Smooth muscle cell (in vitro differentiated cells): ENCODE measurements around the gene ALDH3A2. TPM values are rescaled to one million over a fixed set of nuclear protein-coding genes. Genes with fewer than 3 reads are reported as not detected.

ENCODE experiments used
- DNase-seq: peaks from one replicate; lab custom pipeline; 2025; ENCODE audit not compliant: unreplicated experiment; lab: John Stamatoyannopoulos, UW
- H2AFZ ChIP-seq: fragments of 200-600 bp; sonication (generic); 2 replicates; pipeline ENCODE4 v1.6.0; 2016; ENCODE audit warnings: antibody characterized with exemption, low read depth, mild to moderate bottlenecking
- H3F3A ChIP-seq: fragments of 200-600 bp; sonication (generic); 2 replicates; pipeline ENCODE4 v1.6.0; 2017; ENCODE audit warnings: antibody characterized with exemption, low read depth
- H3K27ac ChIP-seq: fragments of 200-600 bp; sonication (generic); 2 replicates; pipeline ENCODE4 v1.5.1; 2016; ENCODE audit warnings: low read depth, mild to moderate bottlenecking
- H3K27me3 ChIP-seq: fragments of 200-600 bp; sonication (generic); 2 replicates; pipeline ENCODE4 v1.6.1; 2016; ENCODE audit warnings: low read depth, mild to moderate bottlenecking
- H3K36me3 ChIP-seq: fragments of 200-600 bp; sonication (generic); 2 replicates; pipeline ENCODE4 v1.5.1; 2016; ENCODE audit warnings: low read depth
- H3K4me1 ChIP-seq: fragments of 200-600 bp; sonication (generic); 2 replicates; pipeline ENCODE4 v1.5.1; 2016; ENCODE audit warnings: low read depth
- H3K4me2 ChIP-seq: fragments of 200-600 bp; sonication (generic); 2 replicates; pipeline ENCODE4 v1.6.0; 2016; ENCODE audit warnings: mild to moderate bottlenecking
- H3K4me3 ChIP-seq: fragments of 200-600 bp; sonication (generic); 2 replicates; pipeline ENCODE4 v1.5.1; 2016; ENCODE audit warnings: mild to moderate bottlenecking
- H3K79me2 ChIP-seq: fragments of 200-600 bp; sonication (generic); 2 replicates; pipeline ENCODE4 v1.6.0; 2016; ENCODE audit warnings: low read depth, mild to moderate bottlenecking
- H3K9ac ChIP-seq: fragments of 200-600 bp; sonication (generic); 2 replicates; pipeline ENCODE4 v1.6.0; 2016; ENCODE audit warnings: low read depth
- H3K9me3 ChIP-seq: fragments of 200-600 bp; sonication (generic); replicated peaks from 2 replicates; pipeline ENCODE4 v1.5.1; 2016; ENCODE audit warnings: low read depth
- H4K20me1 ChIP-seq: fragments of 200-600 bp; sonication (generic); 2 replicates; pipeline ENCODE4 v1.6.0; 2016; ENCODE audit warnings: low read depth
- CTCF ChIP-seq: fragments of 200-600 bp; sonication (generic); IDR thresholded peaks from 2 replicates; pipeline ENCODE4 v1.5.1; 2017; ENCODE audit warnings: borderline replicate concordance, mild to moderate bottlenecking, antibody characterized with exemption; ENCODE audit not compliant: insufficient read depth, poor library complexity, severe bottlenecking
- WGBS: methylation state at CpG from one replicate; pipeline ENCODE4 v1.1.7; 2016; ENCODE audit warnings: low lambda C conversion rate; 5-methylcytosine and 5-hydroxymethylcytosine counted together
- polyA plus RNA-seq: library from polyadenylated mRNA; unstranded; fragments of >200 nt; fragmentation: Nextera tagmentation; extraction: Ambion mirVana; gene quantifications from 2 replicates; pipeline ENCODE4 v1.2.1, GENCODE V29; 2016
- total RNA-seq: library from RNA; depleted of rRNA; stranded (reverse); fragments of >200 nt; gene quantifications from 2 replicates; pipeline ENCODE4 v1.2.3, GENCODE V29; 2014

Gene ALDH3A2
- total and polyA plus RNA-seq, 2 experiments from 2014 or later, result 13.5 to 26.9 TPM

DNA sequence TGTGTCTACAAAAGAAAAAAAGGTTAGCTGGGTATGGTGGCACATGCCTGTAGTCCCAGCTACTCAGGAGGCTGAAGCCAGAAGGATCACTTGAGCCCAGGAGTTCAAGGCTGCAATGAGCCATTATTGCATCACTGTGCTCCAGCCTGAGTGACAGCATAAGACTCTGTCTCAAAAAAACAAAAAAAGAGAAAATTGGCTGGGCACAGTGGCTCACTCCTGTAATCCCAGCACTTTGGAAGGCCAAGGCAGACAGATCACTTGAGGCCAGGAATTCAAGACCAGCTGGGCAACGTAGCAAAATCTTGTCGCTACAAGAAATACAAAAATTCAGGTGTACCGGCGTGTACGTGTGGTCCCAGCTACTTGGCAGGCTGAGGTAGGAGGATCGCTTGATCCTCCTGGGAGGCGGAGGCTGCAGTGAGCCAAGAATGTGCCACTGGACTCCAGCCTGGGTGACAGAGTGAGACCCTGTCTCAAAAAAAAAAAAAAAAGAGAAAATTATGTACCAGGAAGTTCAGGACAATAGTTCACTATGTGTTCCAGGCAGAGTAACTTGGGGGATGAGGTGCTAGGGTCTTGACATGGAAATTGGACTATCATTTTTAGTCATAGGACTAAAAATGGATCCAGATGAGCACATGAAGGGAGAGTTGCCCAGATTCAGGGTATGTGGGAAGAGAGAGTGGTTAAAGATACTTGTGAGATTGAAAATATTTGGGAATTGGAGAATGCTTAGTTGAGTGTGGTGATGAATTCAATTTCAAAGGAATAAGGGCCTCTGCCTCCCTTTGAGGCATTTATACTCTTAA lies 11.0 kb downstream of the ALDH3A2 start:
- WGBS, result 95% methylated on average over 7 of the region's 7 CpGs
- Histone ChIP-seq H4K20me1 (no peaks in the 10 kb centered on the region), H3K36me3 (peaks cover 8% of the 10 kb centered on the region), H3K4me2 (no peak overlapping the region), H3K9ac (no peak overlapping the region), H3K79me2 (no peaks in the 10 kb centered on the region), H3F3A (no peaks in the 10 kb centered on the region), H3K4me3 (no peak overlapping the region), H2AFZ (no peak overlapping the region), H3K9me3 (no peaks in the 10 kb centered on the region), H3K27ac (no peak overlapping the region), H3K27me3 (no peaks in the 10 kb centered on the region), H3K4me1 (no peaks in the 10 kb centered on the region)
- DNase-seq, result no peak
- no peak for TF ChIP-seq CTCF

GRCh38 chr17:19660219-19660870 lies 11.8 kb downstream of the ALDH3A2 start:
- Histone ChIP-seq H3K4me1 (no peaks in the 10 kb centered on the region), H3K9ac (no peak overlapping the region), H3K4me3 (no peak overlapping the region), H3F3A (no peaks in the 10 kb centered on the region), H2AFZ (no peak overlapping the region), H3K36me3 (peaks cover 8% of the 10 kb centered on the region), H3K27ac (no peak overlapping the region), H3K9me3 (no peaks in the 10 kb centered on the region), H3K4me2 (no peak overlapping the region), H3K79me2 (no peaks in the 10 kb centered on the region), H4K20me1 (no peaks in the 10 kb centered on the region), H3K27me3 (no peaks in the 10 kb centered on the region)
- 96% methylated on average over 6 of the region's 6 CpGs for WGBS
- DNase-seq, result no peak
- no peak for TF ChIP-seq CTCF

DNA sequence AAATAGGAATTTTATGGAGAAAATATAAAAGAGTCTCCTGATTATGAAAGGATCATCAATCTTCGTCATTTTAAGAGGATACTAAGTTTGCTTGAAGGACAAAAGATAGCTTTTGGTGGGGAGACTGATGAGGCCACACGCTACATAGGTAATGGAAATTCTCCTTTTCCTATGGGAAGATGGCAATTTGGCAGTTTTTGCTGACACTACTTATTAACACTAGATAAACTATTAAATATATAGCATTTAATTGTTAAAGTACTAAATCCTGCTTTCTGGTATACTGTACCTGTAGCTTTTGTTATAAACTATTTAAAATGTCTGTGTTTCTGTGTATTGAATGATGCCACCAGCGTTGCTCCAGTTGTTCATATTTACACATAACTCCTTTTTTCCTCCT lies 12.6 kb downstream of the ALDH3A2 start:
- H4K20me1 ChIP-seq, result no peaks in the 10 kb centered on the region
- no peaks in the 10 kb centered on the region for H3K27me3 ChIP-seq
- no peak overlapping the region for H3K4me2 ChIP-seq
- no peak overlapping the region for H2AFZ ChIP-seq
- no peaks in the 10 kb centered on the region for H3K9me3 ChIP-seq
- no peak overlapping the region for H3K27ac ChIP-seq
- peaks cover 8% of the 10 kb centered on the region for H3K36me3 ChIP-seq
- DNase-seq, result no peak
- no peak for TF ChIP-seq CTCF
- no peaks in the 10 kb centered on the region for H3F3A ChIP-seq
- WGBS, result 95% methylated on average over 3 of the region's 3 CpGs
- no peaks in the 10 kb centered on the region for H3K79me2 ChIP-seq
- no peaks in the 10 kb centered on the region for H3K4me1 ChIP-seq
- no peak overlapping the region for H3K9ac ChIP-seq
- H3K4me3 ChIP-seq, result no peak overlapping the region
